Head of caudate nucleus (tissue), 42 donors: ENCODE measurements around the gene TMEM43.

Experiments used
- DNase-seq, 42 donors: peaks; one replicate each; pipeline versions ENCODE4 v3.0.0 to v3.0.0-alpha.2; 2020 to 2021; ENCODE audit warnings: mixed read lengths in 7 of 42
- intact Hi-C: fragments of 100-400 bp; cut with DNase I; formaldehyde crosslinking; loops from one replicate; pipeline ENCODE4 v1.15.0; 2022

TMEM43 gene

DNA sequence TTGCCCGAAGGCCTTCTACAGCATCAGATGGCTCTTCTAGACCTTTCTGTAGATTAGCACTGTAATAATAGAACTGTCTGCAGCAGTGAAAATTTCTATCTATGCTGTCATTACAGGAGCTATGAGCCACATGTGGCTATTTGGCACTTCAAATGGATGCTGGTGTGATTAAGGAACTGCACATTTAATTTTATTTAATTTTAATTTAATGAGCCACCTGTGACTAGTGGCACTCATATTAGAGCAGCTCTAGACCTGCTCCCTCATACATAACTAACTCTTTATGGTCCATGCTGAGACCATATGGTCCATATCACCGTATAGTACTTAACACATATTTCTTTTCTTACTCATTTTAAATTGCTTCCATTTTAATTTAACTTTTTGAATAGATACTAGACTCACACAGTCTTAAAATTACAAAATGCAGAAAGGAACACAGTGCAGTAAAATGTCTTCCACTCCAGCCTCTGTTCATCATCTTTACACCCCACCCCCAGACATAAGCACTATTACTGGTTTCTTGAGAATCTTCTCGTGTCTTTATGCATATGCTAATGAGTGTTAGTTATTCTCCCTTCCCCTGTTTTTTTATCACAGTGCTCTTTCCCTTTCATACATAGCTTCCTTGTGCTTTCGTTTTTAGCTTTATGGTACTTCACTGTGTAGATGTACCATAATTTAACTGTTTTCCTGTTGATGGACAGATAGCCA is 63.3 kb downstream of the TMEM43 start:
- intact Hi-C loops = no loop called here
- no peak for DNase-seq
